Neural progenitor cell (in vitro differentiated cells): ENCODE results near the gene LRIG3. TPM values are rescaled to one million over a fixed set of nuclear protein-coding genes. Genes with fewer than 3 reads are reported as not detected.

ENCODE experiments used
- DNase-seq: peaks from one replicate; pipeline ENCODE4 v3.0.0-alpha.2; 2016; ENCODE audit warnings: low spot score
- H2AFZ ChIP-seq: fragments of 200-600 bp; sonication (generic); replicated peaks from 2 replicates; pipeline ENCODE4 v1.6.1; 2016; ENCODE audit warnings: antibody characterized with exemption
- H3F3A ChIP-seq: fragments of 200-600 bp; sonication (generic); 2 replicates; pipeline ENCODE4 v1.6.1; 2016; ENCODE audit warnings: antibody characterized with exemption, low read depth
- H3K27ac ChIP-seq: fragments of 200-600 bp; sonication (generic); 2 replicates; pipeline ENCODE4 v1.5.1; 2016; ENCODE audit warnings: mild to moderate bottlenecking
- H3K27me3 ChIP-seq: fragments of 200-600 bp; sonication (generic); 2 replicates; pipeline ENCODE4 v1.6.1; 2016; ENCODE audit warnings: mild to moderate bottlenecking, moderate library complexity
- H3K36me3 ChIP-seq: fragments of 200-600 bp; sonication (generic); 2 replicates; pipeline ENCODE4 v1.5.1; 2016
- H3K4me1 ChIP-seq: fragments of 200-600 bp; sonication (generic); 2 replicates; pipeline ENCODE4 v1.6.1; 2016; ENCODE audit warnings: mixed run types
- H3K4me2 ChIP-seq: fragments of 200-600 bp; sonication (generic); 2 replicates; pipeline ENCODE4 v1.6.1; 2016
- H3K4me3 ChIP-seq: fragments of 200-600 bp; sonication (generic); 2 replicates; pipeline ENCODE4 v1.5.1; 2016
- H3K79me2 ChIP-seq: fragments of 200-600 bp; sonication (generic); 2 replicates; pipeline ENCODE4 v1.6.1; 2016; ENCODE audit warnings: low read depth
- H3K9ac ChIP-seq: fragments of 200-600 bp; sonication (generic); 2 replicates; pipeline ENCODE4 v1.6.1; 2016
- H3K9me3 ChIP-seq: fragments of 200-600 bp; sonication (generic); 2 replicates; pipeline ENCODE4 v1.5.1; 2016; ENCODE audit warnings: low read depth
- H4K20me1 ChIP-seq: fragments of 200-600 bp; sonication (generic); 2 replicates; pipeline ENCODE4 v1.6.1; 2016; ENCODE audit warnings: low read depth
- H3K27ac Mint-ChIP-seq: 3 replicates; pipeline ENCODE4 v1.8.0; 2021; ENCODE audit warnings: mixed read lengths
- H3K27me3 Mint-ChIP-seq: 2 replicates; pipeline ENCODE4 v1.8.0; 2022; ENCODE audit warnings: low read depth, mild to moderate bottlenecking, inconsistent platforms, moderate library complexity, mixed read lengths; ENCODE audit not compliant: insufficient read depth
- H3K36me3 Mint-ChIP-seq: 3 replicates; pipeline ENCODE4 v1.8.0; 2021; ENCODE audit warnings: mixed read lengths
- H3K4me1 Mint-ChIP-seq: 3 replicates; pipeline ENCODE4 v1.8.0; 2021; ENCODE audit warnings: mixed read lengths
- H3K4me3 Mint-ChIP-seq: 3 replicates; pipeline ENCODE4 v1.8.0; 2021; ENCODE audit warnings: mild to moderate bottlenecking, moderate library complexity, mixed read lengths
- H3K9me3 Mint-ChIP-seq: 3 replicates; pipeline ENCODE4 v1.8.0; 2020; ENCODE audit warnings: mixed read lengths
- EZH2 ChIP-seq: fragments of 200-600 bp; sonication (generic); IDR thresholded peaks from 2 replicates; pipeline ENCODE4 v1.6.1; 2017; ENCODE audit warnings: antibody characterized with exemption, mild to moderate bottlenecking, moderate library complexity
- EZH2phosphoT487 ChIP-seq: fragments of 200-600 bp; sonication (generic); IDR thresholded peaks from 2 replicates; pipeline ENCODE4 v1.6.1; 2017; ENCODE audit warnings: antibody characterized with exemption
- total RNA-seq: library from RNA; depleted of rRNA; stranded (reverse); fragments of >200 nt; gene quantifications from 2 replicates; pipeline ENCODE4 v1.2.3, GENCODE V29; 2015; ENCODE audit warnings: low replicate concordance
- TF ChIP-seq, protein P1 (sequence below): fragments of 200-600 bp; sonication (generic); IDR thresholded peaks from 2 replicates; pipeline ENCODE4 v1.5.1; 2017; ENCODE audit warnings: antibody characterized with exemption, mild to moderate bottlenecking

The LRIG3 gene
- total RNA-seq, 1 donor from 2014 or later: 67.5 TPM

DNA sequence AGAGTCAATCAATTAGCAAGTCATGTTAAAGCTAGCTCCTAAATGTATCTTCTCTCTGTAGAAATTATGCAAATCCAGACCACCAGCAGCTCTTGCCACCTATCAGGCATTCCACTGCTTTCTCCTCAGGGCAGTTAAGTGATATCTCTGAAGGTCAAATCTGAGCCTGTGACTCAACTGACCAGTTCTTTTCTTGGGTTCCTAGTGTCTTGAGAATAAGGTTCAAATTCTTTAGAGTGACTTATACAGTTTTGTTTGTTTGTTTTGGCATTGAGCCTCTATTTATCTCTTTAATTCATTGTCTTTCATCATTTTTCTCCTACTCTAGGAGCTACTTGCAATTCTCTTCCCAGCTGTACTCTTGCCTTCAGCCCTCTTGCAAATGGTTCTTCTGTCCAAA, 2.5 kb upstream of the LRIG3 start:
- Histone ChIP-seq H3K36me3 (no peaks in the 10 kb centered on the region), H3K27ac (no peak overlapping the region), H4K20me1 (peaks cover 9% of the 10 kb centered on the region), H3F3A (peaks cover 34% of the 10 kb centered on the region), H3K79me2 (peaks cover 21% of the 10 kb centered on the region), H2AFZ (no peak overlapping the region), H3K4me3 (no peak overlapping the region), H3K9ac (no peak overlapping the region), H3K4me1 (peaks cover 22% of the 10 kb centered on the region), H3K27me3 (no peaks in the 10 kb centered on the region), H3K4me2 (no peak overlapping the region), H3K9me3 (no peaks in the 10 kb centered on the region)
- no peak overlapping the region for H3K27ac Mint-ChIP-seq
- peaks cover 31% of the 10 kb centered on the region for H3K4me1 Mint-ChIP-seq
- no peaks in the 10 kb centered on the region for H3K27me3 Mint-ChIP-seq
- DNase-seq: no peak
- TF ChIP-seq EZH2phosphoT487: no peak
- TF ChIP-seq, protein P1, sequence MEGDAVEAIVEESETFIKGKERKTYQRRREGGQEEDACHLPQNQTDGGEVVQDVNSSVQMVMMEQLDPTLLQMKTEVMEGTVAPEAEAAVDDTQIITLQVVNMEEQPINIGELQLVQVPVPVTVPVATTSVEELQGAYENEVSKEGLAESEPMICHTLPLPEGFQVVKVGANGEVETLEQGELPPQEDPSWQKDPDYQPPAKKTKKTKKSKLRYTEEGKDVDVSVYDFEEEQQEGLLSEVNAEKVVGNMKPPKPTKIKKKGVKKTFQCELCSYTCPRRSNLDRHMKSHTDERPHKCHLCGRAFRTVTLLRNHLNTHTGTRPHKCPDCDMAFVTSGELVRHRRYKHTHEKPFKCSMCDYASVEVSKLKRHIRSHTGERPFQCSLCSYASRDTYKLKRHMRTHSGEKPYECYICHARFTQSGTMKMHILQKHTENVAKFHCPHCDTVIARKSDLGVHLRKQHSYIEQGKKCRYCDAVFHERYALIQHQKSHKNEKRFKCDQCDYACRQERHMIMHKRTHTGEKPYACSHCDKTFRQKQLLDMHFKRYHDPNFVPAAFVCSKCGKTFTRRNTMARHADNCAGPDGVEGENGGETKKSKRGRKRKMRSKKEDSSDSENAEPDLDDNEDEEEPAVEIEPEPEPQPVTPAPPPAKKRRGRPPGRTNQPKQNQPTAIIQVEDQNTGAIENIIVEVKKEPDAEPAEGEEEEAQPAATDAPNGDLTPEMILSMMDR: no peak
- TF ChIP-seq EZH2: no peak
- H3K4me3 Mint-ChIP-seq: no peak overlapping the region
- no peaks in the 10 kb centered on the region for H3K36me3 Mint-ChIP-seq
- H3K9me3 Mint-ChIP-seq: no peaks in the 10 kb centered on the region

DNA sequence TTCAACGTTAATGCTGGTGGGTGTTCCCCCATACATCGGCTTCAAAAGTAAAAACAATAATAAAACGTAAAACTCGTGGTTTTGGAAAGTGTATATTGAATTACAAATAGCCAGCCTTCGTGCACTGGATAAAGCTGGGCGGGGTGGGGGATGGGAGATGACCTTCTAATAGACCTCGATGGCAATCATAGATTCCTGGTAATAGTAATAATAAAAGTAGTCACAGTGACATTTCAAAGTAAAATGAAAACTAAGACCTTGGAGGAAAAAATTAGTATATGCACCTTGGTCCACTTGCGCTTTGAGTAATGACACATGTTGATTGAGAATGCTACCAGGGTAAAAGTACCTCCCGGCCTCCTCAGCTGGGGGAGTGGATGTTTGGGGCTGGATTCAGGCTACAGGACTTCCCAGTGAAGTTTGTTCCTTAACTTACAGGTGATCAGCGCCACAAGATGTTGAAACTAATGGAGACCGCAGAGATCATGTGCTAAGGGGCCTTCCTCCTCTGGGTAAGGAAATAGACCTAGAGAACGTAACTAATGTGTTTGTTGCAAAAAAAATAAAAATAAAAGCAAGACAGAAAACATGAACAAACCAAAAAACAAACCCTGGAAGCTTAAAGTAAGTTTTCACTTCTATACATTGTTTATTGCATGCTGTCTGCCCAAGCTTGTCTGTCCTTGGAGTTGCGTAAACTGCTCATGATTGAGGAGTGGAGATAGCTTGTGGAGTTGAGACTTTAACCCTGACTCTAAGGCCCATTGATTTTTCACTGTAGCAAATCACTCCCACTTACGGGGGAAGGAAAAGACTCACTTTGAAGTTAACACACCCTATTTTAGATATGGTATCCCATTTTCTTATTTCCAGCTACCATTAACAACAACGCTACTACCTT, 907 bp upstream of the LRIG3 start:
- H3K4me3 Mint-ChIP-seq: peak overlapping the region; percentile 93
- no peaks in the 10 kb centered on the region for H3K9me3 Mint-ChIP-seq
- H3K4me2 ChIP-seq: peak overlapping the region; percentile 98
- peaks cover 51% of the 10 kb centered on the region for H3F3A ChIP-seq
- peaks cover 37% of the 10 kb centered on the region for H3K4me1 ChIP-seq
- H3K9ac ChIP-seq: peak overlapping the region; percentile 14
- H3K27me3 ChIP-seq: no peaks in the 10 kb centered on the region
- no peaks in the 10 kb centered on the region for H3K27me3 Mint-ChIP-seq
- no peaks in the 10 kb centered on the region for H3K9me3 ChIP-seq
- H3K4me3 ChIP-seq: peak overlapping the region; percentile 86
- no peak for DNase-seq
- H3K27ac Mint-ChIP-seq: no peak overlapping the region
- H4K20me1 ChIP-seq: peaks cover 24% of the 10 kb centered on the region
- peaks cover 44% of the 10 kb centered on the region for H3K4me1 Mint-ChIP-seq
- no peaks in the 10 kb centered on the region for H3K36me3 ChIP-seq
- TF ChIP-seq EZH2phosphoT487 (no peak), EZH2 (no peak)
- TF ChIP-seq, protein P1: no peak
- no peaks in the 10 kb centered on the region for H3K36me3 Mint-ChIP-seq
- H2AFZ ChIP-seq: peak overlapping the region; percentile 89
- peaks cover 37% of the 10 kb centered on the region for H3K79me2 ChIP-seq
- no peak overlapping the region for H3K27ac ChIP-seq

DNA sequence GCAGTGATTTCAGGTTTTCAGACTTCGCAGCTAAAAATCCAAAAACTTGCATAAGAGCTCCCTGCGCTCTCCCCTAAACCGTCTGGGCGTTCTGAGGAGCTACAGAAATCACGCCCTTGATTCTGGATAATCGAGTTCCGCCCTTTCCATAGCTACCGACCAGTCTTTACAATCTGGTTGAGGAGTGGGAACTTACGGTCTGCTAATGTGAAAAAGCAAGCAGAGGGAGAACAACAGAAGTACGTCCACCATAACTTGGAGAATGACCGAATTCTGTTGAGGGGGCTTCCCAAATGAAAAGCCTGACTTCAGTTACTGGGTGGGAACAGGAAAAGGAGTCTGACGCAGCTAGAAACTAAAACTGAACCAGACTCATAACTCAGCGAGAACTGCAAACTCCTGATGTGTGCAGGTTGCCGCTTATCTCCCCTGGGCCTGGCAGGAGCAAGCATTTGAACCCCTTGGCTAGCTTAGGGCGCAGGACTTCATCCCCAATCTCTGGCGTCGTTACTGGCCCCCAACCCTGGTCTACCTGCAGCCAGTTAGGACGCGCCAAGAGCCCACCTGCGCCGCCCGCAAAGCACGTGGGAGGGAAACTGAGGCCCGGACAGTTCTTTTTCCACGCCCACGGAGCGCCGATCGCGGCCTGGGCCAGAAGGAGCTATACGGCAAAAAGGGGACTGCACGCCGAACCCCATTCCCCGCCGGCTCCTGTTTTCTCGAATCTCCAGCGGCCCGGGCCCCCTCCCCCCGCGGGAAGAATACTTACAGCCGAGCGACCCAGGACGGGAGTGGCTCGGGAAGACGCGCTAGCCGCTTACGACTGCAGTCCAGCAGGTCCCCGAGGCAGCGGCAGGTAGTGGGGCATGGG, 838 bp downstream of the LRIG3 start:
- Histone ChIP-seq H2AFZ (peak overlapping the region; percentile 89), H3K4me3 (peak overlapping the region; percentile 86), H3K9me3 (no peaks in the 10 kb centered on the region), H3K27me3 (no peaks in the 10 kb centered on the region), H3K36me3 (no peaks in the 10 kb centered on the region), H4K20me1 (peaks cover 41% of the 10 kb centered on the region), H3K9ac (peak overlapping the region; percentile 33), H3K4me1 (peaks cover 41% of the 10 kb centered on the region), H3K4me2 (peak overlapping the region; percentile 98), H3K79me2 (peaks cover 55% of the 10 kb centered on the region), H3K27ac (peak overlapping the region; percentile 90), H3F3A (peaks cover 64% of the 10 kb centered on the region)
- Mint-ChIP-seq H3K9me3 (no peaks in the 10 kb centered on the region), H3K27me3 (no peaks in the 10 kb centered on the region), H3K27ac (peak overlapping the region; percentile 85), H3K36me3 (no peaks in the 10 kb centered on the region), H3K4me3 (peak overlapping the region; percentile 89), H3K4me1 (peaks cover 46% of the 10 kb centered on the region)
- peak; percentile 16 for TF ChIP-seq EZH2
- no peak for TF ChIP-seq EZH2phosphoT487
- peak; percentile 60 for DNase-seq
